K562 (cell line): ENCODE results near the gene NUDT21. TPM values are rescaled to one million over a fixed set of nuclear protein-coding genes. Genes with fewer than 3 reads are reported as not detected.

Experiments
- ATF1 ChIP-seq, 2 experiments: fragments of 450-650 bp in 1 of 2; IDR thresholded peaks; 2 replicates each; pipeline ENCODE4 v1.6.1; 2016; ENCODE audit warnings: missing compliant biosample characterization in 1 of 2, missing genetic modification characterization in 1 of 2
- CBX1 ChIP-seq: sonication (generic); IDR thresholded peaks from 2 replicates; pipeline ENCODE4 v1.6.1; 2016; ENCODE audit warnings: antibody characterized with exemption, low read depth, mild to moderate bottlenecking
- ETV1 ChIP-seq: fragments of 450-650 bp; conservative IDR thresholded peaks from 2 replicates; pipeline ENCODE4 v1.6.1; 2016; ENCODE audit warnings: missing genetic modification characterization, control low read depth, low read depth, missing compliant biosample characterization
- GTF2E2 ChIP-seq: fragments of 200-800 bp; sonication (Bioruptor generic); IDR thresholded peaks from 2 replicates; pipeline ENCODE4 v1.6.1; 2016; ENCODE audit warnings: missing genetic modification characterization, missing compliant biosample characterization
- HDGF ChIP-seq: fragments of 450-650 bp; IDR thresholded peaks from 2 replicates; pipeline ENCODE4 v1.6.1; 2016
- HOXB6 ChIP-seq: fragments of 250-450 bp; sonication (Bioruptor Pico); IDR thresholded peaks from 2 replicates; pipeline ENCODE4 v1.5.1; 2022; ENCODE audit warnings: mild to moderate bottlenecking, borderline replicate concordance
- KDM5B ChIP-seq: fragments of 200-600 bp; sonication (generic); IDR thresholded peaks from 2 replicates; pipeline ENCODE4 v1.6.1; 2012; ENCODE audit warnings: low read depth, mild to moderate bottlenecking, moderate library complexity, low read length, control low read depth, inconsistent platforms; ENCODE audit not compliant: insufficient replicate concordance
- KLF13 ChIP-seq: fragments of 450-650 bp; IDR thresholded peaks from 2 replicates; pipeline ENCODE4 v1.6.1; 2016; ENCODE audit warnings: missing genetic modification characterization, low read depth, mild to moderate bottlenecking, missing compliant biosample characterization, moderate library complexity, borderline replicate concordance
- KLF16 ChIP-seq: IDR thresholded peaks from 2 replicates; pipeline ENCODE4 v1.6.1; 2016; ENCODE audit warnings: antibody characterized with exemption
- PCBP2 ChIP-seq: fragments of 200-400 bp; formaldehyde crosslinking; IDR thresholded peaks from 2 replicates; pipeline ENCODE4 v1.6.1; 2018; ENCODE audit warnings: low read length, low read depth, mild to moderate bottlenecking, moderate library complexity; ENCODE audit not compliant: poor library complexity, severe bottlenecking
- POU5F1 ChIP-seq: fragments of 150-350 bp; IDR thresholded peaks from 2 replicates; pipeline ENCODE4 v1.6.1; 2014; ENCODE audit warnings: borderline replicate concordance, low read length, low read depth, mild to moderate bottlenecking; ENCODE audit not compliant: partially characterized antibody
- RBFOX2 ChIP-seq: fragments of 200-400 bp; formaldehyde crosslinking; IDR thresholded peaks from 2 replicates; pipeline ENCODE4 v1.6.1; 2017; ENCODE audit warnings: low read depth, mild to moderate bottlenecking, low read length, moderate library complexity
- RNF2 ChIP-seq: sonication (generic); IDR thresholded peaks from 2 replicates; pipeline ENCODE4 v1.6.1; 2016
- SIX5 ChIP-seq, 2 experiments: IDR thresholded peaks; 2 replicates each; pipeline ENCODE4 v1.6.1; 2011; ENCODE audit warnings: low read length in 2 of 2, borderline replicate concordance in 1 of 2, low read depth in 1 of 2, mild to moderate bottlenecking in 1 of 2, moderate library complexity in 1 of 2; ENCODE audit not compliant: insufficient read depth in 1 of 2
- TCF7L2 ChIP-seq: fragments of 150-350 bp; IDR thresholded peaks from 2 replicates; pipeline ENCODE4 v1.6.1; 2016; ENCODE audit warnings: low read depth, mild to moderate bottlenecking, low read length, moderate library complexity
- ZNF311 ChIP-seq: fragments of 250-450 bp; sonication (Bioruptor Pico); IDR thresholded peaks from 2 replicates; pipeline ENCODE4 v1.4.0; 2020; ENCODE audit warnings: mild to moderate bottlenecking, moderate library complexity
- ZNF318 ChIP-seq, 2 experiments: fragments of 450-650 bp; IDR thresholded peaks; 2 replicates each; pipeline ENCODE4 v1.6.1; 2016; ENCODE audit warnings: mild to moderate bottlenecking in 2 of 2, borderline replicate concordance in 1 of 2, low read depth in 1 of 2, moderate library complexity in 1 of 2
- polyA plus RNA-seq, 8 experiments: library from polyadenylated mRNA; depleted of rRNA in 4 of 8; stranded (reverse) in 5 of 8; unstranded in 3 of 8; fragments of >200 nt; fragmentation: Nextera tagmentation in 2 of 8; fragmentation: Illumina TruSeq in 1 of 8; extraction: Ambion mirVana in 2 of 8; extraction: Trizol in 1 of 8; gene quantifications; 2 replicates each; pipeline versions ENCODE4 v1.2.1 to v1.2.3, GENCODE V29; 2011 to 2014; ENCODE audit warnings: inconsistent platforms in 1 of 8, missing spikeins in 1 of 8
- total RNA-seq, 7 experiments: library from RNA; depleted of rRNA in 6 of 7; stranded (reverse); fragments of >200 nt in 6 of 7; fragmentation: Illumina TruSeq in 2 of 7; extraction: Trizol in 2 of 7; gene quantifications; 2 replicates each; pipeline versions ENCODE4 v1.2.1 to v1.2.3, GENCODE V29; 2011 to 2021; ENCODE audit warnings: low replicate concordance in 1 of 7
- TF ChIP-seq, protein P1 (sequence below): fragments of 250-450 bp; sonication (Bioruptor Pico); IDR thresholded peaks from 2 replicates; pipeline ENCODE4 v1.8.0; 2022; ENCODE audit warnings: inconsistent platforms

The NUDT21 gene
- total and polyA plus RNA-seq, 9 of the 15 experiments (the other 6 are each of a cell fraction or from before 2014, with no cell fraction given), result 62.4 to 218 (median 121) TPM

DNA sequence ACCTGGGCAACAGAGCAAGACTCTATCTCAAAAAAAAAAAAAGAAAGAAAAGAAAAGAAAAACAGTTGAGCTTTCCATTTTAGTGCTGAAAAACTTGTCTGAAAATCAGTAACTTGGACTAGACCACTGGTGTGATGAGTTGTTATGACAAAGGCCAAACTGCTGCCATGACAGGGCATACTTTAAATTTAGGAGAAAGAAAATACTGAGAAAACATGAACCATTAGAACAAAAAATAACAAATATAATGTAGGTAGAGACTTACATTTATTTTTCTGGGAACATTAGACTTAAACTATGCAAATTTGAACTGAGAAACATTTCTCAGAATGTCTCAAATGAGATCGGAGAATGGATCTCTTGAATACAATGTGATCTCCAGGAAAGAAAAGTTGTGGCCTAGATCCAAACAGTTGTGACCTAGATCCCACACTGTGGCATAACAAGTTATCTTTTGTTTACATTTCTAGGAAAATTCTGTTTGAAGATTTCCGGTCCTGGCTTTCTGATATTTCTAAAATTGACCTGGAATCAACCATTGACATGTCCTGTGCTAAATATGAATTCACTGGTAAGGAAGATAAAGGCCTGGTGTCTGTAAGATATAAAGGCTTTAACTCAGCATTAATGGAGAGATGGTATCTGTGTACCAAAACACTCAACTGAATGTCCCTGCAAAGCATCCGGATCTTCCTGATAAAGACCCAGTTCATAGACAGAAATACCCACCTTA is 11.1 kb upstream of the NUDT21 start (continued):
- TF ChIP-seq ZNF318 (IDR thresholded peaks at IDR 0.05; ENCODE audit: borderline replicate concordance in 1 of 2, low read depth in 1 of 2) (peak in 1 of 2 experiments; percentile 29; a peak in 1 of 4 replicates), HDGF (no peak), KLF13 (tag) (no peak), ETV1 (peak; percentile 49), KDM5B (no peak), RBFOX2 (0 out of 2 replicates have a peak, but pooled peaks have one; percentile 31), KLF16 (peak; percentile 94), ATF1 (CRISPR knock-in tag; IDR thresholded peaks at IDR 0.05) (no peak), ATF1 (tag; IDR thresholded peaks at IDR 0.05) (no peak; the same call in 1 of the 2 replicates), PCBP2 (no peak), GTF2E2 (tag) (no peak), POU5F1 (no peak), RNF2 (peak; percentile 41; the same call in 1 of the 2 replicates), ZNF311 (CRISPR knock-in tag) (peak; percentile 79), TCF7L2 (no peak), SIX5 (IDR thresholded peaks at IDR 0.05; ENCODE audit: borderline replicate concordance in 1 of 2, insufficient read depth in 1 of 2, low read depth in 1 of 2, low read length in 2 of 2) (no peak), CBX1 (no peak), HOXB6 (CRISPR knock-in tag) (no peak)
- TF ChIP-seq, protein P1, sequence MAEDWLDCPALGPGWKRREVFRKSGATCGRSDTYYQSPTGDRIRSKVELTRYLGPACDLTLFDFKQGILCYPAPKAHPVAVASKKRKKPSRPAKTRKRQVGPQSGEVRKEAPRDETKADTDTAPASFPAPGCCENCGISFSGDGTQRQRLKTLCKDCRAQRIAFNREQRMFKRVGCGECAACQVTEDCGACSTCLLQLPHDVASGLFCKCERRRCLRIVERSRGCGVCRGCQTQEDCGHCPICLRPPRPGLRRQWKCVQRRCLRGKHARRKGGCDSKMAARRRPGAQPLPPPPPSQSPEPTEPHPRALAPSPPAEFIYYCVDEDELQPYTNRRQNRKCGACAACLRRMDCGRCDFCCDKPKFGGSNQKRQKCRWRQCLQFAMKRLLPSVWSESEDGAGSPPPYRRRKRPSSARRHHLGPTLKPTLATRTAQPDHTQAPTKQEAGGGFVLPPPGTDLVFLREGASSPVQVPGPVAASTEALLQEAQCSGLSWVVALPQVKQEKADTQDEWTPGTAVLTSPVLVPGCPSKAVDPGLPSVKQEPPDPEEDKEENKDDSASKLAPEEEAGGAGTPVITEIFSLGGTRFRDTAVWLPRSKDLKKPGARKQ (CRISPR knock-in tag), result no peak
